ENCODE results near the gene CFLAR. TPM values are rescaled to one million over a fixed set of nuclear protein-coding genes. Genes with fewer than 3 reads are reported as not detected.

CFLAR gene
- total RNA-seq, 1 donor from 2014 or later, result 47.5 TPM

- Mint-ChIP-seq H3K27ac (ENCODE audit: unreplicated experiment) (peak overlapping the region; percentile 99), H3K36me3 (ENCODE audit: low read depth, unreplicated experiment) (peaks cover 13% of the 10 kb centered on the region), H3K9me3 (ENCODE audit: unreplicated experiment) (no peaks in the 10 kb centered on the region), H3K4me3 (ENCODE audit: unreplicated experiment) (peak overlapping the region; percentile 63), H3K27me3 (ENCODE audit: low read depth, unreplicated experiment) (no peaks in the 10 kb centered on the region), H3K4me1 (ENCODE audit: low read depth, unreplicated experiment) (peaks cover 40% of the 10 kb centered on the region)
- peak overlapping the region; percentile 61 for H3K4me2 ChIP-seq (ENCODE audit: low read length)
- peaks cover 18% of the 10 kb centered on the region for H3K36me3 ChIP-seq (ENCODE audit: insufficient read depth, low read length)
- peak overlapping the region; percentile 79 for H3K9ac ChIP-seq (ENCODE audit: low read length)
- H3K4me1 ChIP-seq (ENCODE audit: insufficient read depth, low read length), result peaks cover 48% of the 10 kb centered on the region
- DNase-seq (ENCODE audit: low read depth) (no peak), FAIRE-seq (no peak)
- no peak overlapping the region for H2AFZ ChIP-seq (ENCODE audit: low read depth, low read length)
- H3K9me3 ChIP-seq (ENCODE audit: insufficient read depth, low read depth, low read length), result no peaks in the 10 kb centered on the region
- H3K27me3 ChIP-seq (ENCODE audit: insufficient read depth, low read length), result no peaks in the 10 kb centered on the region
- H3K4me3 ChIP-seq (ENCODE audit: insufficient read depth, low read depth, low read length), result peak overlapping the region; percentile 3
- peak overlapping the region; percentile 98 for H3K27ac ChIP-seq (ENCODE audit: low read depth, low read length)
- H3K79me2 ChIP-seq (ENCODE audit: insufficient read depth, low read length), result peaks cover 14% of the 10 kb centered on the region
- H4K20me1 ChIP-seq (ENCODE audit: insufficient read depth, low read length), result no peaks in the 10 kb centered on the region
- TF ChIP-seq, protein P1, sequence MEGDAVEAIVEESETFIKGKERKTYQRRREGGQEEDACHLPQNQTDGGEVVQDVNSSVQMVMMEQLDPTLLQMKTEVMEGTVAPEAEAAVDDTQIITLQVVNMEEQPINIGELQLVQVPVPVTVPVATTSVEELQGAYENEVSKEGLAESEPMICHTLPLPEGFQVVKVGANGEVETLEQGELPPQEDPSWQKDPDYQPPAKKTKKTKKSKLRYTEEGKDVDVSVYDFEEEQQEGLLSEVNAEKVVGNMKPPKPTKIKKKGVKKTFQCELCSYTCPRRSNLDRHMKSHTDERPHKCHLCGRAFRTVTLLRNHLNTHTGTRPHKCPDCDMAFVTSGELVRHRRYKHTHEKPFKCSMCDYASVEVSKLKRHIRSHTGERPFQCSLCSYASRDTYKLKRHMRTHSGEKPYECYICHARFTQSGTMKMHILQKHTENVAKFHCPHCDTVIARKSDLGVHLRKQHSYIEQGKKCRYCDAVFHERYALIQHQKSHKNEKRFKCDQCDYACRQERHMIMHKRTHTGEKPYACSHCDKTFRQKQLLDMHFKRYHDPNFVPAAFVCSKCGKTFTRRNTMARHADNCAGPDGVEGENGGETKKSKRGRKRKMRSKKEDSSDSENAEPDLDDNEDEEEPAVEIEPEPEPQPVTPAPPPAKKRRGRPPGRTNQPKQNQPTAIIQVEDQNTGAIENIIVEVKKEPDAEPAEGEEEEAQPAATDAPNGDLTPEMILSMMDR (IDR thresholded peaks at IDR 0.05; ENCODE audit: insufficient read depth, low read depth, low read length), result no peak
- TF ChIP-seq EZH2 (IDR thresholded peaks at IDR 0.05; ENCODE audit: insufficient read depth, low read length), result no peak
Measured at GRCh38 chr2:201150454-201151020, 34.6 kb downstream of the CFLAR start.

DNA sequence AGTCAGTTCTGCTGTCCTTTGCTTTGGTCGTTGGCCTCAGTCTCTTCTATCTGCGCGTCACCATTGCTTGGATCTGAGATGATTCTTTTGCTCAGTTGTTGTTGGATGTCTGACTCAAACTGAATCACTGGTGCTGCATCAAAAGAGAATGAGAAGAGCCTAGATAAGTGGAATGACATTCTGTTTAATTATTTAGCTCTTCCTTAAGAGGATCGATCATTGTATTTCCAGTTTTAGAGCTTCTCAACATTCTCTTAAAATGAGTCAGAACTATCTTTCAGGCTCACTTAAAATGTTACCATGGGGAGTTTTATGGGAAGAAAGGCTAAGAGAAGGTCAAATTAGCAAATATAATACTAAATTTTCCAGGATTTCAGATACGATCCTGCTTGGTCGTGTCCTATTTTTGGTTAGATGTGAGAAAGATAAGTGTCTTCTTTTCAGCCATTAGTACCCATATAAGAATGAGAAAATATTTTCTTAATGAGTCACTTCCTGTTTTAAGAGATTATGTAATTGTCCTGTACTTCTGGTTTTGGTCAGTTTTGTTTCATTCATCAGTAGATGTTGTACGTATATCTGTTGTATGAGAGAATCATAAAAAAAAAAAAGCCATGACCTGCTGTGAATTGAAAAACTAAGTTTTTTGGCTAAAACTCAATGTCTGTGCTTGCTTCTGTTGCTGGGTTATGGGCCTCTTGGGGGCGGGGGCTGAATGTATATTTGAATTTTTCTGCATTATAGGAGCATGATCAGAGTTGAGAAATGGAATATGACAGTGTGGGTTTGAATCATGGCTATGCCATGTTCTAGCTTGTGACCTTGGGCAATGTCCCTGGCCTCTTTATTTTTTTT, 35.4 kb downstream of the CFLAR start:
- H3K27me3 Mint-ChIP-seq (ENCODE audit: low read depth, unreplicated experiment), result no peaks in the 10 kb centered on the region
- peaks cover 14% of the 10 kb centered on the region for H3K79me2 ChIP-seq (ENCODE audit: insufficient read depth, low read length)
- peak overlapping the region; percentile 61 for H3K4me2 ChIP-seq (ENCODE audit: low read length)
- H2AFZ ChIP-seq (ENCODE audit: low read depth, low read length), result no peak overlapping the region
- H3K36me3 Mint-ChIP-seq (ENCODE audit: low read depth, unreplicated experiment), result peaks cover 13% of the 10 kb centered on the region
- H3K4me1 Mint-ChIP-seq (ENCODE audit: low read depth, unreplicated experiment), result peaks cover 40% of the 10 kb centered on the region
- H3K4me1 ChIP-seq (ENCODE audit: insufficient read depth, low read length), result peaks cover 48% of the 10 kb centered on the region
- H3K4me3 Mint-ChIP-seq (ENCODE audit: unreplicated experiment), result peak overlapping the region; percentile 70
- H3K9ac ChIP-seq (ENCODE audit: low read length), result peak overlapping the region; percentile 79
- H3K27ac Mint-ChIP-seq (ENCODE audit: unreplicated experiment), result peak overlapping the region; percentile 99
- H3K36me3 ChIP-seq (ENCODE audit: insufficient read depth, low read length), result peaks cover 20% of the 10 kb centered on the region
- H3K9me3 ChIP-seq (ENCODE audit: insufficient read depth, low read depth, low read length), result no peaks in the 10 kb centered on the region
- H3K4me3 ChIP-seq (ENCODE audit: insufficient read depth, low read depth, low read length), result peak overlapping the region; percentile 3
- peak overlapping the region; percentile 98 for H3K27ac ChIP-seq (ENCODE audit: low read depth, low read length)
- peak; percentile 68 for FAIRE-seq
- no peak for TF ChIP-seq EZH2 (IDR thresholded peaks at IDR 0.05; ENCODE audit: insufficient read depth, low read length)
- TF ChIP-seq, protein P1 (IDR thresholded peaks at IDR 0.05; ENCODE audit: insufficient read depth, low read depth, low read length), result no peak
- H4K20me1 ChIP-seq (ENCODE audit: insufficient read depth, low read length), result no peaks in the 10 kb centered on the region
- H3K9me3 Mint-ChIP-seq (ENCODE audit: unreplicated experiment), result no peaks in the 10 kb centered on the region
- H3K27me3 ChIP-seq (ENCODE audit: insufficient read depth, low read length), result no peaks in the 10 kb centered on the region
- DNase-seq (ENCODE audit: low read depth), result peak; percentile 92

Measured in astrocyte (in vitro differentiated cells and primary cell).